HG03097 (cell line): ENCODE data around the gene EIF4H.
"Not testable (repeated sequence)": the region's sequence is repeated elsewhere in the genome, so short reads cannot be mapped to it uniquely, and the experiment has no call there.

Source experiments
- ATAC-seq: cut with Tn5 transposase; IDR thresholded peaks from one replicate; pipeline ENCODE4 v1.9.1; 2021; ENCODE audit not compliant: unreplicated experiment, low FRiP score

Gene EIF4H

GRCh38 chr7:74222851-74223710 lies 48.9 kb downstream of the EIF4H start:
- ATAC-seq, result no peak

GRCh38 chr7:74223711-74224510 lies 49.8 kb downstream of the EIF4H start:
- ATAC-seq, result no peak

- ATAC-seq, result no peak
Measured at GRCh38 chr7:74224511-74224832, 50.3 kb downstream of the EIF4H start.

- not testable (repeated sequence) for ATAC-seq
Measured at GRCh38 chr7:74224907-74225306, 50.8 kb downstream of the EIF4H start.

GRCh38 chr7:74225400-74225799 lies 51.2 kb downstream of the EIF4H start:
- ATAC-seq, result no peak

GRCh38 chr7:74226633-74227032 lies 52.5 kb downstream of the EIF4H start:
- no peak for ATAC-seq

GRCh38 chr7:74228951-74229900 lies 55.1 kb downstream of the EIF4H start:
- ATAC-seq, result no peak

GRCh38 chr7:74230446-74231231 lies 56.5 kb downstream of the EIF4H start:
- peak; percentile 29 for ATAC-seq

GRCh38 chr7:74231232-74231590 lies 57.1 kb downstream of the EIF4H start:
- ATAC-seq, result peak; percentile 62

GRCh38 chr7:74233655-74234285 lies 59.6 kb downstream of the EIF4H start:
- no peak for ATAC-seq

GRCh38 chr7:74235518-74236268 lies 61.5 kb downstream of the EIF4H start:
- ATAC-seq, result no peak

- no peak for ATAC-seq
Measured at GRCh38 chr7:74236284-74236683, 62.1 kb downstream of the EIF4H start.

- no peak for ATAC-seq
Measured at GRCh38 chr7:74240482-74240881, 66.3 kb downstream of the EIF4H start.

- ATAC-seq, result no peak
Measured at GRCh38 chr7:74242122-74242443, 67.9 kb downstream of the EIF4H start.

GRCh38 chr7:74246497-74246896 lies 72.3 kb downstream of the EIF4H start:
- no peak for ATAC-seq
